NB4 (cell line): Measurements from ENCODE around the gene TMEM33.

Source experiments
- DNase-seq: peaks from one replicate; pipeline ENCODE4 v3.0.0; 2010; ENCODE audit warnings: low read depth
- H3K4me3 ChIP-seq: one replicate; pipeline ENCODE4 v1.5.1; 2011; ENCODE audit warnings: mild to moderate bottlenecking, low read depth, low read length, moderate library complexity
- MYC ChIP-seq: IDR thresholded peaks from 2 replicates; pipeline ENCODE4 v1.6.1; 2011; ENCODE audit warnings: low read depth, low read length
- POLR2A ChIP-seq: IDR thresholded peaks from 2 replicates; pipeline ENCODE4 v1.6.1; 2011; ENCODE audit warnings: mild to moderate bottlenecking; ENCODE audit not compliant: insufficient read length; ENCODE audit errors: extremely low read depth
- TF ChIP-seq, protein P1 (sequence below): IDR thresholded peaks from one replicate; pipeline ENCODE4 v1.5.1; 2012; ENCODE audit warnings: low read depth, low read length
- TF ChIP-seq, protein P2 (sequence below): IDR thresholded peaks from 2 replicates; pipeline ENCODE4 v1.6.1; 2011; ENCODE audit warnings: low read depth, low read length

TMEM33 gene

DNA sequence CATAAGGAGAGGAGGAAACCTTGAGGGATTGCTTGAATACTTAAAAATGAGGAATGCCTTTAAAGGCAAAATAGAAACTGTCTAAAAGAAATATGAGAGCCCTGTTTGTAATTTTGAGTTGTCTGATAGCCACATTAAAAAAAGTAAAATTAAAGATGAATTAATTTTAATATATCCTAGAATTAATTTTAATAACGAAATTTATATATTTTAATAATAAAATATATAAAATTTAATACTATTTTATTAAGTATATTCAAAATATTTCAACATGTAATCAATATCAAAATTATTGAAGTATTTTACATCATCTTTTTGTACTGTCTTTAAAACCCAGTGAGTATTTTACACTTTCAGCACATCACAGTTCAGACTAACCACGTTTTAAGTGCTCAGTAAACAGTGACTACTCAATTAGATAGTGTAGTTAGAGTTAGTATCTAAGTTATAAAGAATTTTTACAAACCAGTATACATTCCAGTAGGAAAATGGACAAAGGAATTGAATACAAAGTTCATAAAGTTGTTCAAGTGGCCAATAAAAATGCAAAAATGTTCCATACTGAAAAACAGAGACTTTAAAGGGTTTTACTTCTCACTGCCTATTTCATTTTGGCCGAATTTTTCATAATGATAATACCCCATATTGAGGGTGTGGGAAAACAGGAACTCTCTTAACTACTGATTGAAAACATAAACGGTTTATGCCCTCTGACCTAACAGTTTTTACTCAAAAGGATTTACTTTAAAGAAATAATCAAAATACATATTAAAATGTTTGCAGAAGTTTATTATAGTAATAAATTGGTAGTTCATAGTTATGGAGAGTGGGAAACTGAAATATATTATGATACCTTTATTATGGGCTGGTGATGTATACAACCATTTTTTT is 58.0 kb downstream of the TMEM33 start:
- peak overlapping the region; percentile 74 for H3K4me3 ChIP-seq
- peak; percentile 19 for DNase-seq
- TF ChIP-seq, protein P1, sequence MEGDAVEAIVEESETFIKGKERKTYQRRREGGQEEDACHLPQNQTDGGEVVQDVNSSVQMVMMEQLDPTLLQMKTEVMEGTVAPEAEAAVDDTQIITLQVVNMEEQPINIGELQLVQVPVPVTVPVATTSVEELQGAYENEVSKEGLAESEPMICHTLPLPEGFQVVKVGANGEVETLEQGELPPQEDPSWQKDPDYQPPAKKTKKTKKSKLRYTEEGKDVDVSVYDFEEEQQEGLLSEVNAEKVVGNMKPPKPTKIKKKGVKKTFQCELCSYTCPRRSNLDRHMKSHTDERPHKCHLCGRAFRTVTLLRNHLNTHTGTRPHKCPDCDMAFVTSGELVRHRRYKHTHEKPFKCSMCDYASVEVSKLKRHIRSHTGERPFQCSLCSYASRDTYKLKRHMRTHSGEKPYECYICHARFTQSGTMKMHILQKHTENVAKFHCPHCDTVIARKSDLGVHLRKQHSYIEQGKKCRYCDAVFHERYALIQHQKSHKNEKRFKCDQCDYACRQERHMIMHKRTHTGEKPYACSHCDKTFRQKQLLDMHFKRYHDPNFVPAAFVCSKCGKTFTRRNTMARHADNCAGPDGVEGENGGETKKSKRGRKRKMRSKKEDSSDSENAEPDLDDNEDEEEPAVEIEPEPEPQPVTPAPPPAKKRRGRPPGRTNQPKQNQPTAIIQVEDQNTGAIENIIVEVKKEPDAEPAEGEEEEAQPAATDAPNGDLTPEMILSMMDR: no peak
- TF ChIP-seq MYC: no peak
- TF ChIP-seq, protein P2, sequence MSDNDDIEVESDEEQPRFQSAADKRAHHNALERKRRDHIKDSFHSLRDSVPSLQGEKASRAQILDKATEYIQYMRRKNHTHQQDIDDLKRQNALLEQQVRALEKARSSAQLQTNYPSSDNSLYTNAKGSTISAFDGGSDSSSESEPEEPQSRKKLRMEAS: no peak
- TF ChIP-seq POLR2A: no peak

DNA sequence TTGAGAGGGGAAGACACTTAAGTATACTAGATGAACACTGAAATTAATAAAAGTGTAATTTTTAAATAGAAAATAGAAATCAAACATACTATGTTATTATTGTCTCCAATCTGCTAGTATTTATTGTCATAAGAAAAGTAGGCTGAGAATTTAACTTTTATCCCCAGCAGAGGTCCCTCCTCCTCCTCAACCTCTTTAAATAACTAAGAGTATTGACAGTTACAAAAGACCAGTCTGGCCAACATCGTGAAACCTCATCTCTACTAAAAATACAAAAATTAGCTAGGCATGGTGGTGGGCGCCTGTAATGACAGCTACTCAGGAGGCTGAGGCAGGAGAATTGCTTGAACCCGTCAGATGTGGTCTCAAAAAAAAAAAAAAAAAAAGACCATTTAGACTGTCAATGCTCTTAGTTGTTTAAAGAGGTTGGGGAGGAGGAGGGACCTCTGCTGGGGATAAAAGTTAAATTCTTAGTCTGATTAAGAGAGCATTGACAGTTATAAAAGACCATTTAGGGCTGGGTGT is 59.3 kb downstream of the TMEM33 start:
- no peak for TF ChIP-seq MYC
- no peak for TF ChIP-seq POLR2A
- TF ChIP-seq, protein P2: no peak
- TF ChIP-seq, protein P1: peak; percentile 13
- peak; percentile 21 for DNase-seq
- no peak overlapping the region for H3K4me3 ChIP-seq

DNA sequence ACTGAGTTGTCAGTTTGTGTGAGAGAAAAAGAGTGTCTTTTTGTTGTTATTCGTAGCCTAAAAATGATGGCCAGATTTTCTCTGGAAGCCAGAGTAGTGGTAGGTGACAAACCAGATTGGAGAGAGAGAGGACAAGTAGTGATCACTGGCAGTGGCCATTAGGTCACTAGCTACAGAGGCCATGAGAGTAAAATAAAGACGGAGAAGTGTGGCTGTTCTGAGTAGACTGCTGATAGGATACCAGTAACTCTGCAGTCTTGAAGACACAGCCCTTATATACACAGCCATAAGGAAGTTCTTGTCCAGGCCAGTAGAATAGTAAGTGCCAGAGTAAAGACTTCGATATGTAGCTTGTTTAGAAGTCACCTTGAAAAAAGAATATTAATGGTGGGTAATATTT is 62.8 kb downstream of the TMEM33 start:
- DNase-seq: no peak
- H3K4me3 ChIP-seq: no peak overlapping the region
- TF ChIP-seq, protein P2: no peak

DNA sequence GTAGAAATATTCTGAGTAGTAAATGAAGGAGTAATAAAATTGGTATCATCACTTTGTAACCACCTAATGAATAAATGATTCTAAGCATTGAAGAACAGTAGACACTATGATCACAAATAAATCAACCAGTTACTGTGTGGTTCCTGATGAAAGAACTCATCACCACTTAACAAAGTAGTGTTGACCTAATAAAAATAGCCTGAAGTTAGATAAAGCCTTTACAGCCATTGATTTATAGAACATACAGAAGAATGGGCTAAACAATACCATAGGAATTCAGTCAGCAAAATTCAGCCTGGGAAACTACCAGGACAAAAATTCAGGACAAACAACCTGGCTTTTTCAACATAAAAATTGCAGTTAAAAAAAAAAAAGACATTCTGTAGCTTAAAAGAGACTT is 64.1 kb downstream of the TMEM33 start:
- no peak for DNase-seq
- TF ChIP-seq, protein P1: no peak
- TF ChIP-seq MYC (no peak), POLR2A (no peak)
- TF ChIP-seq, protein P2: no peak
- no peak overlapping the region for H3K4me3 ChIP-seq

DNA sequence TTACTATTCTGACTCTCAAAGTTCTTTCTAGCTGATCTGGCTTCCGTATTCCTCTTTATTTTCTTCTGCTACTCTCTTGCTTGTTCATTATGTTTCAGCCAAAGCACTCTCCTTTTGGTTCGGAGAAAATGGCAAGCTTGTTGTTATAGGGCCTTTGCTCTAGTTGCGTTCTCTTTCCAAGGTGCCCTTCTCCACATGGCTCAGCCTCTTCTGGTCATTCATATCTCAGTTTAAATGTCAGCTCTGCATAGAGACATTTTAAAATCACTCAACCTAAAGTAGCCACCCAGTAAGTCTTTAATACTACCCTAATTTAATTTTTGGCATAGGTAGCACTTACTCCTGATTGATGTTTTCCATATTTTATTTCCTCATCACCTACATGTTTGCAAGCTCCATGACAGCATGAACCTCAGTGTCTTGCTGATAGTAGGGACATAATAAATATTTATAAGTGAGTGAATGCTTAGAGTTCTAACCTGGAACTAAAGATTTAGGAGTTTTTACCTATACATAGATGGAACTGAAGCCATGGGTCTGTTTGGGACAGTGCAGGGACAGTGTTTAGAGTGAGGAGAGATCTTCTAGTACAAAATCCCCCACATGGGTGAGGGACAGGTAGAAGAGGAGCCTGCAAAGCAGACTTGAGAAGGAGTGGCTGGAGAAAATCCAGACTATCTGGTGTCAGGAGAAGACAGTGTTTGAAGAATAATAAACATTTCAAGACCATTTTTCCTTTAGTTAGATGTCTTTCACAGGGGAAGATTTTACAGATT is 73.0 kb downstream of the TMEM33 start:
- TF ChIP-seq MYC (no peak), POLR2A (no peak)
- TF ChIP-seq, protein P2: no peak
- TF ChIP-seq, protein P1: no peak
- H3K4me3 ChIP-seq: no peak overlapping the region
- no peak for DNase-seq
